MM.1S (cell line): ENCODE measurements around the gene SYN1.

Source experiments
- DNase-seq: peaks from one replicate; pipeline ENCODE4 v3.0.0-alpha.2; 2015
- H2AFZ ChIP-seq: fragments of 300-600 bp; sonication (generic); 2 replicates; pipeline ENCODE4 v1.6.0; 2016; ENCODE audit warnings: antibody characterized with exemption, low read length
- H3F3A ChIP-seq: fragments of 300-600 bp; sonication (generic); 2 replicates; pipeline ENCODE4 v1.6.1; 2016; ENCODE audit warnings: mild to moderate bottlenecking, antibody characterized with exemption, low read length, moderate library complexity, mixed read lengths; ENCODE audit not compliant: insufficient read depth
- H3K27ac ChIP-seq: fragments of 300-600 bp; sonication (generic); 2 replicates; pipeline ENCODE4 v1.5.1; 2016; ENCODE audit warnings: mild to moderate bottlenecking, low read length
- H3K27me3 ChIP-seq: fragments of 300-600 bp; sonication (generic); replicated peaks from 2 replicates; pipeline ENCODE4 v1.6.0; 2016; ENCODE audit warnings: low read length; ENCODE audit not compliant: insufficient read depth
- H3K36me3 ChIP-seq: fragments of 300-600 bp; sonication (generic); replicated peaks from 2 replicates; pipeline ENCODE4 v1.6.1; 2016; ENCODE audit warnings: mild to moderate bottlenecking, low read length, mixed read lengths; ENCODE audit not compliant: insufficient read depth
- H3K4me1 ChIP-seq: fragments of 300-600 bp; sonication (generic); 2 replicates; pipeline ENCODE4 v1.6.1; 2016; ENCODE audit warnings: low read length, mixed read lengths
- H3K4me2 ChIP-seq: fragments of 300-600 bp; sonication (generic); 2 replicates; pipeline ENCODE4 v1.6.0; 2016; ENCODE audit warnings: low read depth, low read length
- H3K4me3 ChIP-seq: fragments of 300-600 bp; sonication (generic); 2 replicates; pipeline ENCODE4 v1.5.1; 2016; ENCODE audit warnings: low read length, mixed read lengths
- H3K79me2 ChIP-seq: fragments of 300-600 bp; sonication (generic); 2 replicates; pipeline ENCODE4 v1.6.1; 2016; ENCODE audit warnings: mixed run types, low read length, mixed read lengths
- H3K9ac ChIP-seq: fragments of 300-600 bp; sonication (generic); 2 replicates; pipeline ENCODE4 v1.6.1; 2016; ENCODE audit warnings: low read length, mixed read lengths
- H3K9me2 ChIP-seq: fragments of 300-600 bp; sonication (generic); replicated peaks from 2 replicates; pipeline ENCODE4 v1.6.1; 2016; ENCODE audit warnings: mild to moderate bottlenecking, low read length, mixed read lengths; ENCODE audit not compliant: insufficient read depth
- H3K9me3 ChIP-seq: fragments of 300-600 bp; sonication (generic); replicated peaks from 2 replicates; pipeline ENCODE4 v1.6.1; 2016; ENCODE audit warnings: mild to moderate bottlenecking, low read length, mixed read lengths; ENCODE audit not compliant: insufficient read depth
- H4K20me1 ChIP-seq: fragments of 300-600 bp; sonication (generic); 2 replicates; pipeline ENCODE4 v1.6.1; 2016; ENCODE audit warnings: mild to moderate bottlenecking, low read length, moderate library complexity, mixed read lengths; ENCODE audit not compliant: insufficient read depth
- EZH2 ChIP-seq: fragments of 300-600 bp; sonication (generic); optimal IDR thresholded peaks from 2 replicates; pipeline ENCODE3; 2017; ENCODE audit warnings: low read depth, mild to moderate bottlenecking, antibody characterized with exemption, low read length, mixed read lengths
- EZH2phosphoT487 ChIP-seq: fragments of 300-600 bp; sonication (generic); IDR thresholded peaks from 2 replicates; pipeline ENCODE4 v1.6.1; 2018; ENCODE audit warnings: antibody characterized with exemption, low read length
- TF ChIP-seq, protein P1 (sequence below): fragments of 300-600 bp; sonication (generic); IDR thresholded peaks from 2 replicates; pipeline ENCODE4 v1.5.1; 2016; ENCODE audit warnings: antibody characterized with exemption, low read length, mixed read lengths

Gene SYN1

DNA sequence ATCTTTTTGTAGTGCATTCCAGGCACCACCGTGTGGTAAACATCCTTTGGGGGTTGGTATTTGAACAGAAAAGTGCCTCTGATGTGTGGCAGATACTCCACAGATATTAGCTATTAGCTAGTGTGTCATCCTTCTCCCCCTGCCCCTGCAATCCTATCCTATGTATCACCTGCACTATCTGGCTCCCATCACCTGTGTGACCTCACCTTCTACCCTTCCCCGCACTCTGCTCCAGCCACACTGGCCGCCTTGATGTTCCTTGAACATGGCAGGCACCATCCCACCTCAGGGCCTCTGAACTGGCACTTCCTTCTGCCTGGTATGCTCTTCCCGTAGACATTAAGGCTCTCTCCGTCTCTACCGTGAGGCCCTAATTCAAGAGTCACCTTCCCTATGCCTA lies 27.0 kb upstream of the SYN1 start:
- H3K27me3 ChIP-seq, result no peaks in the 10 kb centered on the region
- H3K27ac ChIP-seq, result no peak overlapping the region
- peaks cover 7% of the 10 kb centered on the region for H3F3A ChIP-seq
- no peaks in the 10 kb centered on the region for H3K9me3 ChIP-seq
- no peaks in the 10 kb centered on the region for H3K36me3 ChIP-seq
- H2AFZ ChIP-seq, result no peak overlapping the region
- no peak overlapping the region for H3K4me2 ChIP-seq
- TF ChIP-seq EZH2phosphoT487 (no peak), EZH2 (no peak)
- TF ChIP-seq, protein P1, sequence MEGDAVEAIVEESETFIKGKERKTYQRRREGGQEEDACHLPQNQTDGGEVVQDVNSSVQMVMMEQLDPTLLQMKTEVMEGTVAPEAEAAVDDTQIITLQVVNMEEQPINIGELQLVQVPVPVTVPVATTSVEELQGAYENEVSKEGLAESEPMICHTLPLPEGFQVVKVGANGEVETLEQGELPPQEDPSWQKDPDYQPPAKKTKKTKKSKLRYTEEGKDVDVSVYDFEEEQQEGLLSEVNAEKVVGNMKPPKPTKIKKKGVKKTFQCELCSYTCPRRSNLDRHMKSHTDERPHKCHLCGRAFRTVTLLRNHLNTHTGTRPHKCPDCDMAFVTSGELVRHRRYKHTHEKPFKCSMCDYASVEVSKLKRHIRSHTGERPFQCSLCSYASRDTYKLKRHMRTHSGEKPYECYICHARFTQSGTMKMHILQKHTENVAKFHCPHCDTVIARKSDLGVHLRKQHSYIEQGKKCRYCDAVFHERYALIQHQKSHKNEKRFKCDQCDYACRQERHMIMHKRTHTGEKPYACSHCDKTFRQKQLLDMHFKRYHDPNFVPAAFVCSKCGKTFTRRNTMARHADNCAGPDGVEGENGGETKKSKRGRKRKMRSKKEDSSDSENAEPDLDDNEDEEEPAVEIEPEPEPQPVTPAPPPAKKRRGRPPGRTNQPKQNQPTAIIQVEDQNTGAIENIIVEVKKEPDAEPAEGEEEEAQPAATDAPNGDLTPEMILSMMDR, result no peak
- H3K79me2 ChIP-seq, result peaks cover 44% of the 10 kb centered on the region
- H4K20me1 ChIP-seq, result no peaks in the 10 kb centered on the region
- DNase-seq, result no peak
- no peak overlapping the region for H3K4me3 ChIP-seq
- no peak overlapping the region for H3K9ac ChIP-seq
- no peaks in the 10 kb centered on the region for H3K9me2 ChIP-seq
- no peaks in the 10 kb centered on the region for H3K4me1 ChIP-seq

DNA sequence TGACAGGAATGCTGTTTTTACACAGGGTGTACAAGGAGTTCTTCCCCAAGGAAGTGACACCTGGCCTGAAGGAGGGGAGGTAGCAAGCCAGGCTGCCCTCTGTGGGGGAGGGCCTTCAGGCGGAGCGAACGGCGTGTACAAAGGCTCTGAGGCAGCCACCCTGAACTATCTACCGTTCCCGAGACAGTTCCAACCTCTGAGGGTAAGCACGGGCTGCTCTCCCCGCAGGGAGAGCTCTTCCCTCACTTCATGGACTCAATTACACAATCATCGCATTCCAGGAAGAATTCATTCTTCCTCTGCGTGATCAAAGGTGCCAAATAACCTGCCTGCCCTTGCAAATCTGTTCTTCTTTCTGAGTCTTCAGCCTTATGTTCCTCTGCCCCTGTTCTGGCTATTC lies 25.9 kb upstream of the SYN1 start:
- no peak overlapping the region for H3K4me2 ChIP-seq
- no peaks in the 10 kb centered on the region for H3K9me2 ChIP-seq
- H3F3A ChIP-seq, result no peaks in the 10 kb centered on the region
- H3K9ac ChIP-seq, result no peak overlapping the region
- TF ChIP-seq, protein P1, result no peak
- TF ChIP-seq EZH2, result no peak
- TF ChIP-seq EZH2phosphoT487, result no peak
- no peak overlapping the region for H2AFZ ChIP-seq
- H3K27ac ChIP-seq, result no peak overlapping the region
- H3K4me3 ChIP-seq, result no peak overlapping the region
- H3K9me3 ChIP-seq, result no peaks in the 10 kb centered on the region
- no peaks in the 10 kb centered on the region for H3K4me1 ChIP-seq
- no peak for DNase-seq
- H3K79me2 ChIP-seq, result peaks cover 44% of the 10 kb centered on the region
- H3K27me3 ChIP-seq, result no peaks in the 10 kb centered on the region
- no peaks in the 10 kb centered on the region for H4K20me1 ChIP-seq
- H3K36me3 ChIP-seq, result no peaks in the 10 kb centered on the region

DNA sequence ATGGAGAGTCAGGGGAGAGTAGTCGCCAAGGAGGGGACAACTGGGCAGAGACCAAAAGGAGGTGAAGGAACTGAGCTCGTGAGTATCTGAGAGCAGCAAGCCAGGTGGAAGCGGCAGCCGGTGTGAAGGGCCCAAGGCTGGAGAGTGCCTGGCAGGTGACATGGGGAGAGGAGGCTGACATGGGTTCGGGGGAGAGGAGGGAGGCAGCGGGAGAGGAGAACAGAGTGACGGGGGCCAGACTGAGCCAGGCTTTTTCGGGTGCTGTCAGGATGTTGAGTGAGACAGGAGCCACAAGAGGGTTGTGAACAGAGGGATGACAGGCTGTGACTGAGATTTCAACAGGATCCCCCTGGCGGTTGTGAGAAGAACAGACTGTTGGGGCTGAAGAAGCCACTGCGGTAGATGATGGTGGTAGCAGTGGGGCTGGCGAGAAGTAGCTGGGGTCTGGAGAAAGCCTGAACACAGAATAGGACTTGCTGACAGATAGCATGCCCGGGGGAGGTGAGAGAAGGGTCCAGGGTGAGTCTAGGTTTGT lies 25.0 kb upstream of the SYN1 start:
- peak; percentile 31 for DNase-seq
- Histone ChIP-seq H3K9me2 (no peaks in the 10 kb centered on the region), H3K4me1 (no peaks in the 10 kb centered on the region), H3K27ac (no peak overlapping the region), H3K4me3 (no peak overlapping the region), H3K4me2 (no peak overlapping the region), H3K27me3 (no peaks in the 10 kb centered on the region), H3K9me3 (no peaks in the 10 kb centered on the region), H3K9ac (no peak overlapping the region), H2AFZ (no peak overlapping the region), H4K20me1 (no peaks in the 10 kb centered on the region), H3K79me2 (peaks cover 41% of the 10 kb centered on the region), H3F3A (no peaks in the 10 kb centered on the region), H3K36me3 (no peaks in the 10 kb centered on the region)
- TF ChIP-seq, protein P1, result peak; percentile 45
- TF ChIP-seq EZH2, result no peak
